ENCODE data around the gene MAPKAP1.

DNA sequence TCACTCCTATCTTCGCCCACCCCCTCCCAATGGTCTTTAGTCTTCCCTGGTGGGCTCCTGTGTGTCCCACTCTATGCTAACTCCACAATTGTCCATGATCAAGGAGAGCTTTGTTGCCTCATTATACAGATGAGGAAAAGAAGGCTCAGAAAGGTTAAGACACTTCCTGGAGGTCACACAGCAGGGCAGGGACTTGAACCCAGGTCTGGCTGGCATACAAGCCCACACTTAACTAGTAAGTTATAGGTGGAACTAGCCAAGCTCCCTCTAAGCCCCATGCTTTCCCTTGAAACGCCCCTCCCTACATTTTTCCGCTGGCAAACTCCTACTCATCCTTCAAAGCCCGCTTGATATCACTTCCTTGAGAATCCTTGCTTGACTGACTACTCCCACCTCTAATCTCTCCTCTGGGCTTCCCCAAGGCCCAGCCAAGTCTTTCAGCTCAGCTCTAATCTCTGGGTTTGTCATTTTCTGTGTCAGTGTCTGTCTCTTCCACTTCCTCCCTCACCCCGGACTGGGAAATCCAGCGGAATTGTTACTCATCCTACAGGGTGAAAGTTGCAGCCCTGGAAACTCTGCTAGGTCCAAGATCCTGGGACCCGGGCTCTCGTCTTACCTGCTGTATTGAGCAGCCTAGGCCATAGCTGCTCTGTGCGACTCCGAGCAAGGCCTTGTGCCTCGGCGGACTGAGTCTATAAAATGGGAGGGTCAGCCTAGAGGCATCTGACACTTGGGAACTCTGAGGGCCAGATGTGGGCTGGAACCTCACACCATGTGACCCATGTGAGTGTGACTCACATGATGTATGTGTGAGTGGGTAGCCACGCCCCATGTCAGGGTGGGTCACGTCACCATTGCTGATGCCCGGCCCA lies 300.8 kb downstream of the MAPKAP1 start:
- TF ChIP-seq, protein P1, sequence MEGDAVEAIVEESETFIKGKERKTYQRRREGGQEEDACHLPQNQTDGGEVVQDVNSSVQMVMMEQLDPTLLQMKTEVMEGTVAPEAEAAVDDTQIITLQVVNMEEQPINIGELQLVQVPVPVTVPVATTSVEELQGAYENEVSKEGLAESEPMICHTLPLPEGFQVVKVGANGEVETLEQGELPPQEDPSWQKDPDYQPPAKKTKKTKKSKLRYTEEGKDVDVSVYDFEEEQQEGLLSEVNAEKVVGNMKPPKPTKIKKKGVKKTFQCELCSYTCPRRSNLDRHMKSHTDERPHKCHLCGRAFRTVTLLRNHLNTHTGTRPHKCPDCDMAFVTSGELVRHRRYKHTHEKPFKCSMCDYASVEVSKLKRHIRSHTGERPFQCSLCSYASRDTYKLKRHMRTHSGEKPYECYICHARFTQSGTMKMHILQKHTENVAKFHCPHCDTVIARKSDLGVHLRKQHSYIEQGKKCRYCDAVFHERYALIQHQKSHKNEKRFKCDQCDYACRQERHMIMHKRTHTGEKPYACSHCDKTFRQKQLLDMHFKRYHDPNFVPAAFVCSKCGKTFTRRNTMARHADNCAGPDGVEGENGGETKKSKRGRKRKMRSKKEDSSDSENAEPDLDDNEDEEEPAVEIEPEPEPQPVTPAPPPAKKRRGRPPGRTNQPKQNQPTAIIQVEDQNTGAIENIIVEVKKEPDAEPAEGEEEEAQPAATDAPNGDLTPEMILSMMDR (IDR thresholded peaks at IDR 0.05): no peak
- no peak for TF ChIP-seq POLR2A (IDR thresholded peaks at IDR 0.05)
